PC-3 (cell line): ENCODE measurements around the gene APOL1.
"Not testable (repeated sequence)": the region's sequence is repeated elsewhere in the genome, so short reads cannot be mapped to it uniquely, and the experiment has no call there.

Experiments used
- CTCF ChIP-seq: fragments of 300-600 bp; sonication (generic); conservative IDR thresholded peaks from 2 replicates; pipeline ENCODE4 v1.5.1; 2017; ENCODE audit warnings: antibody characterized with exemption, low read depth, mild to moderate bottlenecking, low read length
- EZH2 ChIP-seq: fragments of 300-600 bp; sonication (generic); IDR thresholded peaks from one replicate; pipeline ENCODE4 v1.6.1; 2017; ENCODE audit warnings: antibody characterized with exemption, mild to moderate bottlenecking, low read length; ENCODE audit not compliant: unreplicated experiment
- EZH2phosphoT487 ChIP-seq: fragments of 300-600 bp; sonication (generic); IDR thresholded peaks from 2 replicates; pipeline ENCODE4 v1.6.1; 2018; ENCODE audit warnings: mild to moderate bottlenecking, antibody characterized with exemption, low read length, borderline replicate concordance

GRCh38 chr22:36271231-36271630, 18.3 kb downstream of the APOL1 start:
- not testable (repeated sequence) for TF ChIP-seq CTCF, EZH2phosphoT487, EZH2
